Measurements from ENCODE around the gene CTXND1. TPM values are rescaled to one million over a fixed set of nuclear protein-coding genes. Genes with fewer than 3 reads are reported as not detected.

CTXND1 gene
- total RNA-seq, 2 experiments from 2014 or later: not detected

GRCh38 chr15:80179935-80180334 lies 72.1 kb downstream of the CTXND1 start:
- H3K4me3 Mint-ChIP-seq: no peak overlapping the region
- H3K9me3 Mint-ChIP-seq: no peaks in the 10 kb centered on the region
- H3K4me1 Mint-ChIP-seq: no peaks in the 10 kb centered on the region
- ChIA-PET POLR2A (no interaction called here), CTCF (interaction anchor here (0.7 kb wide), 1 partner anchor 13 kb away, joined by 3 read pairs; no protein-coding TSS in a partner anchor)
- peaks cover 15% of the 10 kb centered on the region for H3K36me3 Mint-ChIP-seq (ENCODE audit: low read depth)
- no peak for DNase-seq
- H3K27ac Mint-ChIP-seq: no peak overlapping the region
- H3K27me3 Mint-ChIP-seq: no peaks in the 10 kb centered on the region

- no peaks in the 10 kb centered on the region for H3K4me1 Mint-ChIP-seq
- POLR2A ChIA-PET: no interaction called here
- peaks cover 9% of the 10 kb centered on the region for H3K36me3 Mint-ChIP-seq (ENCODE audit: low read depth)
- no peak overlapping the region for H3K4me3 Mint-ChIP-seq
- no peaks in the 10 kb centered on the region for H3K9me3 Mint-ChIP-seq
- DNase-seq: no peak
- CTCF ChIA-PET: interaction anchor here (0.7 kb wide), 1 partner anchor 13 kb away, joined by 3 read pairs; no protein-coding TSS in a partner anchor
- no peak overlapping the region for H3K27ac Mint-ChIP-seq
- H3K27me3 Mint-ChIP-seq: no peaks in the 10 kb centered on the region
Measured at GRCh38 chr15:80179025-80179759, 72.8 kb downstream of the CTXND1 start.

DNA sequence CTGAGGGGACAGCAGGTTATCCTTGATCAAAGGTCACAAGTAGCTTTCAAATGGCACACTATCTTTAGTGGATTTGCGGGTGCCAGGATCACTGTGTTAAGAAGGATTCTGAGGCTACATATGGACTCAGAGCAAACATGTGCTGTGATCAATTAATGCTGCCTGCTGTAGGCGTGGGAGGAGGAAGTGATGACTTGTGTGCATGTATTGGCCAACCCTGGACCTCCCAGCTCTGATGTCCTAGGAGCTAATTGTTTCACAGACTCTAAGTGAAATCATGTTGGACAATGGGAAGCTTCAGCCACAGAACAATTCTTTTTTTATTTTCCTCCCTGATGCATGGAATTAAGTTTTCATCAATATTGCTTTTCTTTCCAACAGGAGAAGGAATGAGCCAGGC lies 74.9 kb downstream of the CTXND1 start:
- Mint-ChIP-seq H3K9me3 (no peaks in the 10 kb centered on the region), H3K36me3 (ENCODE audit: low read depth) (peaks cover 5% of the 10 kb centered on the region), H3K4me1 (peaks cover 2% of the 10 kb centered on the region), H3K27me3 (no peaks in the 10 kb centered on the region), H3K4me3 (no peak overlapping the region), H3K27ac (no peak overlapping the region)
- DNase-seq: no peak
- CTCF ChIA-PET: no interaction called here
- POLR2A ChIA-PET: interaction anchor here (0.6 kb wide), 1 partner anchor 101 kb away, joined by 4 read pairs; no protein-coding TSS in a partner anchor

GRCh38 chr15:80176443-80176842 lies 75.6 kb downstream of the CTXND1 start:
- Mint-ChIP-seq H3K4me3 (no peak overlapping the region), H3K27me3 (no peaks in the 10 kb centered on the region), H3K9me3 (no peaks in the 10 kb centered on the region), H3K4me1 (peaks cover 2% of the 10 kb centered on the region), H3K27ac (no peak overlapping the region), H3K36me3 (ENCODE audit: low read depth) (peaks cover 2% of the 10 kb centered on the region)
- ChIA-PET POLR2A (interaction anchor here (0.6 kb wide), 1 partner anchor 100 kb away, joined by 4 read pairs; no protein-coding TSS in a partner anchor), CTCF (no interaction called here)
- DNase-seq: no peak

GRCh38 chr15:80175436-80175835 lies 76.6 kb downstream of the CTXND1 start:
- Mint-ChIP-seq H3K36me3 (ENCODE audit: low read depth) (peaks cover 5% of the 10 kb centered on the region), H3K27me3 (no peaks in the 10 kb centered on the region), H3K9me3 (no peaks in the 10 kb centered on the region), H3K27ac (no peak overlapping the region), H3K4me1 (peaks cover 2% of the 10 kb centered on the region), H3K4me3 (no peak overlapping the region)
- CTCF ChIA-PET: interaction anchor here (0.7 kb wide), 1 partner anchor 14 kb away, joined by 6 read pairs; no protein-coding TSS in a partner anchor
- no peak for DNase-seq
- POLR2A ChIA-PET: no interaction called here

DNA sequence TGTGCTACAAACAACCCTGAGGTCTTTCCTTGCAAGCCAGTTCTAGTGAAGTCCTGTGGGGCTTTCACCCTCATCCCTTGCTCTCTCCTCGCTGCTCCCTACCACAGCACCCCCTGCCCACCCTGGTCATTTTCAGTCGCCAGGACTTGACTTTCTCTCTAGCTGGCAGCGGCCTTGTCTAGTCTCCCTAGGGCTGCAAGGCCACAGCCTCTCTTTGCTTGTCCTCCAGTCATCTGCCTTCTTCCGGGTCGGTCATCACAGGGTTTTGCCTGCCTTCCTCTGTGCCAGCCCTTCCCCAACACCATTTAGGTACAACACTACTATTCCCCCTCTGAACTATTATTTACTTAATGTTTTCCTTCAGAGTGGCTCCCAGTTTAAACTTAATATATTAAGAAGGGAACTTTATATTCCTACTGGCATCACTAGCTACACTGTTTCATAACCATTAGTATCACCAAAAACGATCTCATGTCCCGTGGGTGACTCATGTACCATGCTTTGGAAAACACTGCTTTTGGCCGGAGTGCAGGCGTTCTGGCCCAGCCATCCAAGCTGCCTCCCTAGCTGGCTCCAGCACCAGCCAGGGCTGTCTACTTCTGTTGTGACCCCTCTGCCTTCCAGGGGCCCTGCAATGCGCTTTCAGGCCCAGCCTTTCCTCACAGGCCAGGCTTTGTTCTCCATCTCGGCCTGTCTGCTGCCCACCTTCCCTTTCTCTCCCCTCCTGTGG lies 77.8 kb downstream of the CTXND1 start:
- Mint-ChIP-seq H3K9me3 (no peaks in the 10 kb centered on the region), H3K36me3 (ENCODE audit: low read depth) (peaks cover 6% of the 10 kb centered on the region), H3K4me3 (no peak overlapping the region), H3K4me1 (peaks cover 2% of the 10 kb centered on the region), H3K27ac (no peak overlapping the region), H3K27me3 (no peaks in the 10 kb centered on the region)
- no peak for DNase-seq
- CTCF ChIA-PET: interaction anchor here (0.5 to 2.3 kb wide), 7 partner anchors 10 to 269 kb away, joined by 3 to 11 read pairs (median 3); no protein-coding TSS in a partner anchor
- POLR2A ChIA-PET: no interaction called here

DNA sequence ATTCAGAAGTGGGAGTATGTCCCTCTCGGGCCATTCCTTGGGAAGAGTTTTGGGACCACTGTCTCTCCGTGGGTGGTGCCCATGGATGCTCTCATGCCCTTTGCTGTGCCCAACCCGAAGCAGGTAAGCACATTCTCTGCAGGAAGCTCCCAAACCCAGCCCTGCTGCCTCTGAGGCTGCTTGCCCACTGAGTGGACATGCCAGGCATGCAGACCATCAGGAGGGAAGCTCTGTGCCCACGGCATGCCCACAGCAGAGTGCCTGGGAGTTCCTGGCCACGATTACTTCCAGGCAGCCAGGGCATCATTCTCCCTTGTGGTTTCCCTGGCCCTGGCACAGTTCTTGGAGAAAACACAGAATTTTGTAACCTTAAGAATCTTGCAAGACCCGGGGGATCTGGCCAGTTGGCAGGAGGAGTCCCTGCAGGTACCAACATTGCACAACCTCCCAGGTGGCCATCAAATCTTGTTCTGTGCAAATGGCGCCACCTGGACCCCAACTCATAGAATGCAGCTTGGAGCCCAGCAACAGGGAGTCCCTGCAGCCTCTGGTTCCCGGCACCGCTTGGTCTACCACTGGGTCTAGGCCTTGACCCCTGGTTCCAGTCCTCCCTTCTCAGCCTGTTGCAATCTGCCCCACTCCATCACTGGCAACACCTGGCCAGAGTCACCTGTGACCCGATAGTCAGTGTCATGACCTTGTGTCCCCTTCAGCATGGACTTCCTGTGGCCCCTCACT lies 78.8 kb downstream of the CTXND1 start:
- no peak overlapping the region for H3K27ac Mint-ChIP-seq
- CTCF ChIA-PET: interaction anchor here (0.8 to 2.3 kb wide), 7 partner anchors 9 to 202 kb away, joined by 3 to 11 read pairs (median 3); partner anchors contain the start of gene BCL2A1
- no peaks in the 10 kb centered on the region for H3K9me3 Mint-ChIP-seq
- H3K36me3 Mint-ChIP-seq (ENCODE audit: low read depth): peaks cover 5% of the 10 kb centered on the region
- no peaks in the 10 kb centered on the region for H3K27me3 Mint-ChIP-seq
- DNase-seq: peak; percentile 80
- peaks cover 2% of the 10 kb centered on the region for H3K4me1 Mint-ChIP-seq
- no peak overlapping the region for H3K4me3 Mint-ChIP-seq
- POLR2A ChIA-PET: no interaction called here

GRCh38 chr15:80172401-80172800 lies 79.6 kb downstream of the CTXND1 start:
- H3K27ac Mint-ChIP-seq: no peak overlapping the region
- POLR2A ChIA-PET: interaction anchor here (0.6 kb wide), 1 partner anchor 9 kb away, joined by 3 read pairs; no protein-coding TSS in a partner anchor
- no peaks in the 10 kb centered on the region for H3K27me3 Mint-ChIP-seq
- no peak for DNase-seq
- H3K36me3 Mint-ChIP-seq (ENCODE audit: low read depth): peaks cover 5% of the 10 kb centered on the region
- H3K4me1 Mint-ChIP-seq: peaks cover 2% of the 10 kb centered on the region
- no peak overlapping the region for H3K4me3 Mint-ChIP-seq
- no peaks in the 10 kb centered on the region for H3K9me3 Mint-ChIP-seq
- CTCF ChIA-PET: interaction anchor here (0.5 to 2.3 kb wide), 3 partner anchors 12 to 201 kb away, joined by 3 to 11 read pairs (median 3); partner anchors contain the start of gene BCL2A1

DNA sequence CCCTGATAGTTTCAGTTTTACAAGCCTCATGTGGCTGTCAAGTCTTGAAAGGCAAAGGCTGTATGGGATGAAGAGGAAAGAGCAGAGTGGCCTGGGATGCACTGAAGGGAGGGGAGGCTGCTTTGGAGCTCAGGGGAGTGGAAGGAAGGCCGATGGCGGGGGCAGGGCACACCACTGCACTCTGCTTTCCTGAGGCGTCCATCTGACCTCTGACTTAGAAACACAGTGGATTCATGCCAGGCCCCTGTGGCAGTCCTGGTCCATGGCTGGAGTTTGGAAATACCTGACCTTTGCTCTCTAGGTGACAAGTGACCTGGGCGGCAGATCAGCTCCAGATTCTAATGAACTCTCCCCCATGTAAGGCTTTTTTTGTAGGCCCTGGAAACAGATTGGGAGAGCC lies 80.2 kb downstream of the CTXND1 start:
- ChIA-PET POLR2A (interaction anchor here (0.6 kb wide), 1 partner anchor 9 kb away, joined by 3 read pairs; no protein-coding TSS in a partner anchor), CTCF (interaction anchor here (2.3 kb wide), 1 partner anchor 11 kb away, joined by 11 read pairs; no protein-coding TSS in a partner anchor)
- Mint-ChIP-seq H3K27ac (no peak overlapping the region), H3K36me3 (ENCODE audit: low read depth) (peaks cover 5% of the 10 kb centered on the region), H3K4me1 (peaks cover 2% of the 10 kb centered on the region), H3K27me3 (no peaks in the 10 kb centered on the region), H3K4me3 (no peak overlapping the region), H3K9me3 (no peaks in the 10 kb centered on the region)
- no peak for DNase-seq

- CTCF ChIA-PET: interaction anchor here (0.6 kb wide), 1 partner anchor 78 kb away, joined by 5 read pairs; no protein-coding TSS in a partner anchor
- no peak for DNase-seq
- Mint-ChIP-seq H3K4me1 (peaks cover 2% of the 10 kb centered on the region), H3K36me3 (ENCODE audit: low read depth) (peaks cover 5% of the 10 kb centered on the region), H3K27ac (peak overlapping the region; percentile 9), H3K4me3 (no peak overlapping the region), H3K27me3 (no peaks in the 10 kb centered on the region), H3K9me3 (no peaks in the 10 kb centered on the region)
- POLR2A ChIA-PET: no interaction called here
Measured at GRCh38 chr15:80170596-80170995, 81.4 kb downstream of the CTXND1 start.

DNA sequence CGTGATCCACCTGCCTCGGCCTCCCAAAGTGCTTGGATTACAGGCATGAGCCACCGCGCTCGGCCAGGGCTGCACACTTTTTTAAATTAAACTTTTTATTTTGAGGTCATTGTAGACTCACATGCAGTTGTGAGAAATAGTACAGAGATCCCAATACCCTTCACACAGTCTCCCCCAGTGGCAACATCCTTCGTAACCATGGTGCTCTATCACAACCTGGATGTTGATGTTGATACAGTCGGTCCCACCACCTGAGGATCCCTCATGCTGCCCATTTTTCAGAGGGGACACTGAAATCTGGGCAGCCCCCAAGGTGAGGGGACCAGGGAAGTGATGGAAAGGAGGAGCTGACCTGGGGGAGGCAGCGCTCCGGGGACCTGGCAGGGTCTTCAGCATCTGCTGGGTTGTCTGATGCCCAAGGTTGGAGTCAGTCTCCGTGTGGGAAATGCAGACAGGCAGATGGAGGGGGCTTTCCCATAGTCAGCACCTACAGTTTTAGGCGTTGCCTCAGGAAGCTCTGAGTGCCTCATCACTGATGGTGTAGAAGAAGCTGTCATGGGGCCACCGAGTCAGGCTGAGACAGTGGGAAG lies 82.2 kb downstream of the CTXND1 start:
- POLR2A ChIA-PET: no interaction called here
- peaks cover 2% of the 10 kb centered on the region for H3K4me1 Mint-ChIP-seq
- DNase-seq: no peak
- CTCF ChIA-PET: interaction anchor here (0.6 kb wide), 1 partner anchor 77 kb away, joined by 5 read pairs; no protein-coding TSS in a partner anchor
- no peaks in the 10 kb centered on the region for H3K27me3 Mint-ChIP-seq
- no peak overlapping the region for H3K4me3 Mint-ChIP-seq
- no peak overlapping the region for H3K27ac Mint-ChIP-seq
- H3K9me3 Mint-ChIP-seq: no peaks in the 10 kb centered on the region
- H3K36me3 Mint-ChIP-seq (ENCODE audit: low read depth): peaks cover 5% of the 10 kb centered on the region

GRCh38 chr15:80168421-80168820 lies 83.6 kb downstream of the CTXND1 start:
- ChIA-PET POLR2A (interaction anchor here (0.6 kb wide), 1 partner anchor 10 kb away, joined by 4 read pairs; no protein-coding TSS in a partner anchor), CTCF (no interaction called here)
- H3K36me3 Mint-ChIP-seq (ENCODE audit: low read depth): peaks cover 17% of the 10 kb centered on the region
- peaks cover 2% of the 10 kb centered on the region for H3K4me1 Mint-ChIP-seq
- no peak for DNase-seq
- H3K27ac Mint-ChIP-seq: no peak overlapping the region
- no peaks in the 10 kb centered on the region for H3K27me3 Mint-ChIP-seq
- H3K9me3 Mint-ChIP-seq: no peaks in the 10 kb centered on the region
- H3K4me3 Mint-ChIP-seq: no peak overlapping the region
